CD4-positive, CD25-positive, alpha-beta regulatory T cell (primary cell): ENCODE measurements around the gene TCF7L2. TPM values are rescaled to one million over a fixed set of nuclear protein-coding genes. Genes with fewer than 3 reads are reported as not detected.
A peak's percentile ranks its signal among the peaks of the same experiment; 100 is the strongest.

ENCODE experiments used
- ATAC-seq, 2 donors: fragments of 150-1000 bp; cut with Tn5 transposase; one replicate each; pipeline ENCODE4 v1.10.0; 2021; ENCODE audit warnings: low read depth in 2 of 2, moderate number of reproducible peaks in 2 of 2, moderate library complexity in 1 of 2
- DNase-seq, 3 donors: peaks; one replicate each; pipeline versions ENCODE4 v3.0.0 to v3.0.0-alpha.2; 2012 to 2022; ENCODE audit warnings: mixed read lengths in 1 of 3
- H3K27ac ChIP-seq: one replicate; pipeline ENCODE4 v1.7.0; 2013; ENCODE audit warnings: mild to moderate bottlenecking, low read length; ENCODE audit not compliant: insufficient read depth, poor library complexity, severe bottlenecking
- H3K27me3 ChIP-seq: one replicate; pipeline ENCODE4 v1.7.0; 2013; ENCODE audit warnings: low read length; ENCODE audit not compliant: control insufficient read depth, insufficient read depth
- H3K36me3 ChIP-seq: one replicate; pipeline ENCODE4 v1.7.0; 2013; ENCODE audit warnings: mild to moderate bottlenecking, low read length, moderate library complexity; ENCODE audit not compliant: control insufficient read depth, insufficient read depth
- H3K4me1 ChIP-seq: 2 replicates; pipeline ENCODE4 v1.7.0; 2013; ENCODE audit warnings: mild to moderate bottlenecking, low read length; ENCODE audit not compliant: insufficient read depth, control insufficient read depth, poor library complexity, severe bottlenecking
- H3K4me3 ChIP-seq: one replicate; pipeline ENCODE4 v1.7.0; 2013; ENCODE audit warnings: low read depth, mild to moderate bottlenecking, low read length, moderate library complexity
- H3K9me3 ChIP-seq, 2 experiments: 1 replicate in 1 of 2; 2 replicates in 1 of 2; pipeline ENCODE4 v1.7.0; 2013; ENCODE audit warnings: low read length in 2 of 2, mild to moderate bottlenecking in 1 of 2, moderate library complexity in 1 of 2; ENCODE audit not compliant: control insufficient read depth in 2 of 2
- H3K27ac Mint-ChIP-seq, 3 donors: one replicate each; pipeline ENCODE4 v1.8.0; 2020 to 2022; ENCODE audit warnings: mild to moderate bottlenecking in 3 of 3, mixed read lengths in 3 of 3, moderate library complexity in 2 of 3
- H3K27me3 Mint-ChIP-seq: one replicate; pipeline ENCODE4 v1.8.0; 2022; ENCODE audit warnings: mild to moderate bottlenecking, mixed read lengths
- H3K36me3 Mint-ChIP-seq: one replicate; pipeline ENCODE4 v1.8.0; 2020; ENCODE audit warnings: mixed read lengths
- H3K4me1 Mint-ChIP-seq, 4 donors: one replicate each; pipeline ENCODE4 v1.8.0; 2020 to 2022; ENCODE audit warnings: mixed read lengths in 4 of 4, mild to moderate bottlenecking in 1 of 4
- H3K4me3 Mint-ChIP-seq, 4 donors: one replicate each; pipeline ENCODE4 v1.8.0; 2020 to 2022; ENCODE audit warnings: mild to moderate bottlenecking in 4 of 4, mixed read lengths in 4 of 4, moderate library complexity in 3 of 4
- H3K9me3 Mint-ChIP-seq, 7 donors: one replicate each; pipeline ENCODE4 v1.8.0; 2020 to 2022; ENCODE audit warnings: mixed read lengths in 7 of 7, mild to moderate bottlenecking in 3 of 7, moderate library complexity in 2 of 7
- polyA plus RNA-seq, 4 donors: library from polyadenylated mRNA; unstranded; fragments of 300-500 nt; fragmentation: Illumina TruSeq; gene quantifications; one replicate each; pipeline ENCODE4 v1.2.3, GENCODE V29; 2021
- total RNA-seq: library from RNA; stranded (reverse); gene quantifications from one replicate; pipeline ENCODE4 v1.2.3, GENCODE V29; 2022

The TCF7L2 gene
- total RNA-seq (1.8 TPM), polyA plus RNA-seq (under 1 TPM in 3 of 4 donors, not detected in 1; 0.38 to 0.55 (median 0.49) TPM)

DNA sequence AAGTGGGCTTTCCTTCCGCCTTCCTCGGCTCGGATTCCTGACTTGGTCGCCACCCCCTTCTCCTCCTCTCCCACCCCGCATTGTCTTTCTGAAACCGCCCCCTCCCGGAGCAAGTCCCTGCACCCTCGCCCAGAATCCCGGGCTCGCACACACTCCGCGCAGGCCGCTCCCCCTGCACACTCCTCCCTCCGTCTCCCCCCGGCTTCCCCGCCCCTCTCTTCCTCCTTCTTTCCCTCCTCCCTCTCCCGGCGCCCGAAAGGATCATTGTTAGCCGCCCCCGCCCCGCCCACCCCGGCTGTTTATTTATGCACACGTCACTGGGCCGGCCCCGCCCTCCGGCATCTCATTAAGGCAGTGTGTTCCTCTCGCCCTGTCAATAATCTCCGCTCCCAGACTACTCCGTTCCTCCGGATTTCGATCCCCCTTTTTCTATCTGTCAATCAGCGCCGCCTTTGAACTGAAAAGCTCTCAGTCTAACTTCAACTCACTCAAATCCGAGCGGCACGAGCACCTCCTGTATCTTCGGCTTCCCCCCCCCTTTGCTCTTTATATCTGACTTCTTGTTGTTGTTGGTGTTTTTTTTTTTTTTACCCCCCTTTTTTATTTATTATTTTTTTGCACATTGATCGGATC lies at the start of gene TCF7L2:
Gene TCF7L2, plus strand, starts transcription at position 373 of the 633 bp plus-strand sequence. CDS start 510 bp downstream, outside the sequence.
- ATAC-seq (peak; percentile 51 to 54), DNase-seq (peak; percentile 39 to 58 (median 55))
- Histone ChIP-seq H3K4me1 (peaks cover 31% of the 10 kb centered on the region), H3K9me3 (no peaks in the 10 kb centered on the region), H3K4me3 (peak within 1 kb of the TSS; percentile 70), H3K27ac (peak within 1 kb of the TSS; percentile 14), H3K36me3 (no peaks in the 10 kb centered on the region), H3K27me3 (peaks cover 18% of the 10 kb centered on the region)
- H3K9me3 Mint-ChIP-seq, result peaks cover 0 to 7% (median 0%) of the 10 kb centered on the region in 7 donors
- peaks cover 0 to 31% (median 14%) of the 10 kb centered on the region in 4 donors for H3K4me1 Mint-ChIP-seq
- peaks cover 68% of the 10 kb centered on the region for H3K27me3 Mint-ChIP-seq
- H3K27ac Mint-ChIP-seq, result peak within 1 kb of the TSS; percentile 70 to 86 (median 85)
- H3K4me3 Mint-ChIP-seq, result peak within 1 kb of the TSS; percentile 86 to 94 (median 90)
- no peaks in the 10 kb centered on the region for H3K36me3 Mint-ChIP-seq

DNA sequence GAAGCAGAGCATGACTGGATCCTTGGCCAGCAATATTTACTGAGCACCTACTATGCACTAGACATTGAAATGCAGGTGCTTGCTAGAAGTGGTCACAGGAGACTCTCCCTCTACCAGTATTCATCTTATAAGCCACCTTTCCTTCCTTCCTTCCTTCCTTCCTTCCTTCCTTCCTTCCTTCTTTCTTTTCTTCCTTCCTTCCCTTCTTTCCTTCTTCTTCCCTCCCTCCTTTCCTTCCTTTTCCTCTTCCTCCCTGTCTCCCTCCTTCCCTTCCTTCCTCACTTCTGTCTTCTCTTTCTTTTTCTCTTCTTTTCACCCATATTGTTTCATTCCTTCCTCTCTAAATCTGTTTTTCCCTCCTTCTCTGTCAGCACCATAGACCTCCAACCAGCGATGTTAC lies 47.3 kb upstream of the TCF7L2 start:
- no peaks in the 10 kb centered on the region for H3K36me3 ChIP-seq
- H3K27me3 Mint-ChIP-seq, result no peaks in the 10 kb centered on the region
- no peaks in the 10 kb centered on the region for H3K4me1 ChIP-seq
- DNase-seq, result no peak
- no peak overlapping the region for H3K4me3 ChIP-seq
- no peaks in the 10 kb centered on the region for H3K27me3 ChIP-seq
- H3K27ac ChIP-seq, result no peak overlapping the region
- no peak for ATAC-seq
- H3K9me3 ChIP-seq, result no peaks in the 10 kb centered on the region
- H3K27ac Mint-ChIP-seq, result no peak overlapping the region
- H3K36me3 Mint-ChIP-seq, result no peaks in the 10 kb centered on the region
- H3K4me3 Mint-ChIP-seq, result no peak overlapping the region
- peaks cover 0 to 2% (median 0%) of the 10 kb centered on the region in 7 donors for H3K9me3 Mint-ChIP-seq
- H3K4me1 Mint-ChIP-seq, result peaks cover 0 to 3% (median 0%) of the 10 kb centered on the region in 4 donors

DNA sequence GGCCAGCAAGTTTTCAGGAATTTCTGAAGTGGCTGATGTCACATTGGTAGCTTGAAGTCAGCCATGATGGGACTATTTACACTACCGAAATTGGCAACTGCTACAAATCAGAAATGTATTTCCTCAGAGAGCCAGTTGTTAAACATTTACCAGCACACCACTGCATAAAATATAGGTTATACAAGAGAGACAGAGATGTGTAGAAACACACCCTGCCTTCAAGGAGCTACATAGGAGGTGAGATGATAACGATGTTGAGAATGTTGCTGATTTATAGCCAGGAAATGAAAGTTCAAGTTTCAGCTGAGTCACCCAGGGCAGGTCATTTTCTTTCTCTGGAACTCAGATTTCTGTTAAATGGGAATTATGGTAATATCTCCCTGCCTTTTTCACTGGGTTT lies 46.0 kb upstream of the TCF7L2 start:
- no peak overlapping the region for H3K27ac Mint-ChIP-seq
- H3K4me3 Mint-ChIP-seq, result no peak overlapping the region
- Histone ChIP-seq H3K9me3 (no peaks in the 10 kb centered on the region), H3K4me3 (no peak overlapping the region), H3K27ac (no peak overlapping the region), H3K4me1 (no peaks in the 10 kb centered on the region), H3K27me3 (no peaks in the 10 kb centered on the region), H3K36me3 (no peaks in the 10 kb centered on the region)
- no peaks in the 10 kb centered on the region for H3K27me3 Mint-ChIP-seq
- peaks cover 0 to 3% (median 0%) of the 10 kb centered on the region in 4 donors for H3K4me1 Mint-ChIP-seq
- DNase-seq, result no peak
- H3K9me3 Mint-ChIP-seq, result peaks cover 0 to 2% (median 0%) of the 10 kb centered on the region in 7 donors
- no peak for ATAC-seq
- H3K36me3 Mint-ChIP-seq, result no peaks in the 10 kb centered on the region

DNA sequence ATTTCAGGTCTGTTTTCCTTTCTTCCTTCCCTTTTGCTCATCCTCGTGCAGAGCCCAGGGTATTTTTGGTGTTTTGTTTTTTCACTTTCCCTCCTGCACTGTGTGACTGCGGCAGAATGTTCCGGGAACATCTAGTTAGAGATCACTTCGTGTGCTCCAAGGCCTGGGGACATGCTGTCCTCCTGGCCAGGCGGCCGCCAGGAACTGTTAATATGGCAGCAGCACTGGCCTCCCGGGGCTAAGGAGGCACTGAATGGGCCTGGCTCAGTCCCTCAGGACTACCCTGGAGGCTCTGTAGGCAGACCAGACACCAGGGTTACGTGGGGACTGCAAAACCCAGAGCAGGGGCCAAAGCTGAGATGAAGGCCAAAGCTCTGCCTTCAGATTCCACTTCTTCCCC lies 43.1 kb upstream of the TCF7L2 start:
- H3K27ac ChIP-seq, result no peak overlapping the region
- no peak overlapping the region for H3K4me3 ChIP-seq
- no peaks in the 10 kb centered on the region for H3K4me1 ChIP-seq
- H3K27me3 ChIP-seq, result no peaks in the 10 kb centered on the region
- Mint-ChIP-seq H3K27ac (no peak overlapping the region), H3K4me3 (no peak overlapping the region), H3K9me3 (peaks cover 0 to 2% (median 0%) of the 10 kb centered on the region in 7 donors), H3K36me3 (no peaks in the 10 kb centered on the region), H3K4me1 (peaks cover 0 to 3% (median 0%) of the 10 kb centered on the region in 4 donors), H3K27me3 (no peaks in the 10 kb centered on the region)
- no peaks in the 10 kb centered on the region for H3K36me3 ChIP-seq
- no peaks in the 10 kb centered on the region for H3K9me3 ChIP-seq
- no peak for DNase-seq
- ATAC-seq, result no peak

- Mint-ChIP-seq H3K27me3 (no peaks in the 10 kb centered on the region), H3K4me1 (peaks cover 0 to 1% (median 0%) of the 10 kb centered on the region in 4 donors), H3K9me3 (peaks cover 0 to under 1% (median 0%) of the 10 kb centered on the region in 7 donors), H3K4me3 (no peak overlapping the region), H3K36me3 (no peaks in the 10 kb centered on the region), H3K27ac (no peak overlapping the region)
- no peaks in the 10 kb centered on the region for H3K9me3 ChIP-seq
- DNase-seq, result no peak
- no peaks in the 10 kb centered on the region for H3K27me3 ChIP-seq
- H3K27ac ChIP-seq, result no peak overlapping the region
- H3K4me1 ChIP-seq, result no peaks in the 10 kb centered on the region
- no peaks in the 10 kb centered on the region for H3K36me3 ChIP-seq
- ATAC-seq, result no peak
- H3K4me3 ChIP-seq, result no peak overlapping the region
Measured at GRCh38 chr10:112907893-112908292, 42.2 kb upstream of the TCF7L2 start.

- ATAC-seq (no peak), DNase-seq (no peak)
- no peaks in the 10 kb centered on the region for H3K27me3 ChIP-seq
- Mint-ChIP-seq H3K36me3 (no peaks in the 10 kb centered on the region), H3K27me3 (no peaks in the 10 kb centered on the region), H3K4me1 (no peaks in the 10 kb centered on the region), H3K27ac (no peak overlapping the region), H3K9me3 (peaks cover 0 to 1% (median 0%) of the 10 kb centered on the region in 7 donors), H3K4me3 (no peak overlapping the region)
- no peaks in the 10 kb centered on the region for H3K9me3 ChIP-seq
- no peaks in the 10 kb centered on the region for H3K36me3 ChIP-seq
- H3K4me1 ChIP-seq, result no peaks in the 10 kb centered on the region
- H3K4me3 ChIP-seq, result no peak overlapping the region
- no peak overlapping the region for H3K27ac ChIP-seq
Measured at GRCh38 chr10:112911206-112911605, 38.8 kb upstream of the TCF7L2 start.

GRCh38 chr10:112912410-112912928 lies 37.6 kb upstream of the TCF7L2 start:
- Histone ChIP-seq H3K27ac (no peak overlapping the region), H3K36me3 (no peaks in the 10 kb centered on the region), H3K9me3 (no peaks in the 10 kb centered on the region), H3K4me1 (no peaks in the 10 kb centered on the region), H3K4me3 (no peak overlapping the region), H3K27me3 (no peaks in the 10 kb centered on the region)
- Mint-ChIP-seq H3K9me3 (peaks cover 0 to 1% (median 0%) of the 10 kb centered on the region in 7 donors), H3K4me3 (no peak overlapping the region), H3K4me1 (no peaks in the 10 kb centered on the region), H3K27me3 (no peaks in the 10 kb centered on the region), H3K27ac (no peak overlapping the region), H3K36me3 (no peaks in the 10 kb centered on the region)
- ATAC-seq (no peak), DNase-seq (no peak)

DNA sequence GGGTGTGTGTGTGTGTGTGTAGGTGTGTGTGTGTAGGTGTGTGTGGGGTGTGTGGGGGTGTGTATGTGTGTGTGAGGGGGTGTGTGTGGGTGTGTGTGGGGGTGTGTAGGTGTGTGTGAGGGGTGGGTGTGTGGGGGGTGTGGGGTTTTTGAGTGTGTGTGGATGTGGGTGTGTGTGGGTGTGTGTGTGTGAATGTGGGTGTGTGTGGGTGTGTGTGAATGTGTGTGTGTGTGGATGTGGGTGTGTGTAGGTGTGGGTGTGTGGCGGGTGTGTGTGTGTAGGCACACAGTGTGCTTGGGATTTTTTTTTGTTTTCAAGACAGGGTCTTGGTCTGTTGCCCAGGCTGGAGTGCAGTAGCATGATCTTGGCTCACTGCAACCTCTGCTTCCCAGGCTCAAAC lies 36.8 kb upstream of the TCF7L2 start:
- Mint-ChIP-seq H3K9me3 (peaks cover 0 to 1% (median 0%) of the 10 kb centered on the region in 7 donors), H3K27me3 (no peaks in the 10 kb centered on the region), H3K4me3 (no peak overlapping the region), H3K36me3 (no peaks in the 10 kb centered on the region), H3K27ac (no peak overlapping the region), H3K4me1 (no peaks in the 10 kb centered on the region)
- H3K9me3 ChIP-seq, result no peaks in the 10 kb centered on the region
- H3K4me3 ChIP-seq, result no peak overlapping the region
- no peaks in the 10 kb centered on the region for H3K36me3 ChIP-seq
- ATAC-seq (no peak), DNase-seq (no peak)
- H3K27me3 ChIP-seq, result no peaks in the 10 kb centered on the region
- H3K4me1 ChIP-seq, result no peaks in the 10 kb centered on the region
- no peak overlapping the region for H3K27ac ChIP-seq
